ENCODE measurements around the gene SPDYE4.

DNA sequence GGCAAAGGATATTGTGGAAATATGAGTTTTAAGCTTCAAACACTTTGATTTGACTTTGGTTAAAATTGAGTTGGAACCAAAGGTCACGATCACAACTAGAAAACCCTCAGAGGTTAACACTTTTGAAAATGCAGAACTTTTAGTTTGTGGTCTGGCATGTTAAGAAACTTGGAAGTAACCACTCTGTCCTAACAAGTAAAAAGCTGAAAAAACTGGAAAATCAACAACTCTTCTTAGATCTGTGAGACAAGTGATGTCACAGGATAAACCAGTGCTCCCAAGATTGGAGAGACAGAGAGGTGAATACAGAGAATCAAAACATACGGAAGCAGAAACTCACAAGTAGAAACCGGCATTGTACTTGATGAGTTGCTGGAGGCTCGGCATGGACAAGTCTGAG, 23.4 kb upstream of the SPDYE4 start:
- TF ChIP-seq CTCF (IDR thresholded peaks at IDR 0.05) (no peak), POLR2A (IDR thresholded peaks at IDR 0.05) (no peak)
